HUES6 (cell line): Measurements from ENCODE around the gene ALDH1B1.
"Not testable (repeated sequence)": the region's sequence is repeated elsewhere in the genome, so short reads cannot be mapped to it uniquely, and the experiment has no call there.

ENCODE experiments used
- H3K27ac ChIP-seq: 2 replicates; pipeline ENCODE4 v1.7.0; 2013; ENCODE audit warnings: low read depth, mild to moderate bottlenecking, low read length, inconsistent platforms
- H3K27me3 ChIP-seq: 2 replicates; pipeline ENCODE4 v1.6.1; 2013; ENCODE audit warnings: low read length; ENCODE audit not compliant: control insufficient read depth, insufficient read depth
- H3K36me3 ChIP-seq: 2 replicates; pipeline ENCODE4 v1.6.1; 2013; ENCODE audit warnings: low read length; ENCODE audit not compliant: control insufficient read depth, insufficient read depth
- H3K4me1 ChIP-seq: 2 replicates; pipeline ENCODE4 v1.6.1; 2013; ENCODE audit warnings: low read length; ENCODE audit not compliant: control insufficient read depth, insufficient read depth
- H3K4me3 ChIP-seq: 2 replicates; pipeline ENCODE4 v1.5.1; 2013; ENCODE audit warnings: low read depth, low read length
- H3K9ac ChIP-seq: one replicate; pipeline ENCODE4 v1.6.1; 2013; ENCODE audit warnings: mild to moderate bottlenecking, low read length
- H3K9me3 ChIP-seq: 2 replicates; pipeline ENCODE4 v1.6.1; 2013; ENCODE audit warnings: low read depth, low read length; ENCODE audit not compliant: control insufficient read depth, insufficient read depth

The ALDH1B1 gene

DNA sequence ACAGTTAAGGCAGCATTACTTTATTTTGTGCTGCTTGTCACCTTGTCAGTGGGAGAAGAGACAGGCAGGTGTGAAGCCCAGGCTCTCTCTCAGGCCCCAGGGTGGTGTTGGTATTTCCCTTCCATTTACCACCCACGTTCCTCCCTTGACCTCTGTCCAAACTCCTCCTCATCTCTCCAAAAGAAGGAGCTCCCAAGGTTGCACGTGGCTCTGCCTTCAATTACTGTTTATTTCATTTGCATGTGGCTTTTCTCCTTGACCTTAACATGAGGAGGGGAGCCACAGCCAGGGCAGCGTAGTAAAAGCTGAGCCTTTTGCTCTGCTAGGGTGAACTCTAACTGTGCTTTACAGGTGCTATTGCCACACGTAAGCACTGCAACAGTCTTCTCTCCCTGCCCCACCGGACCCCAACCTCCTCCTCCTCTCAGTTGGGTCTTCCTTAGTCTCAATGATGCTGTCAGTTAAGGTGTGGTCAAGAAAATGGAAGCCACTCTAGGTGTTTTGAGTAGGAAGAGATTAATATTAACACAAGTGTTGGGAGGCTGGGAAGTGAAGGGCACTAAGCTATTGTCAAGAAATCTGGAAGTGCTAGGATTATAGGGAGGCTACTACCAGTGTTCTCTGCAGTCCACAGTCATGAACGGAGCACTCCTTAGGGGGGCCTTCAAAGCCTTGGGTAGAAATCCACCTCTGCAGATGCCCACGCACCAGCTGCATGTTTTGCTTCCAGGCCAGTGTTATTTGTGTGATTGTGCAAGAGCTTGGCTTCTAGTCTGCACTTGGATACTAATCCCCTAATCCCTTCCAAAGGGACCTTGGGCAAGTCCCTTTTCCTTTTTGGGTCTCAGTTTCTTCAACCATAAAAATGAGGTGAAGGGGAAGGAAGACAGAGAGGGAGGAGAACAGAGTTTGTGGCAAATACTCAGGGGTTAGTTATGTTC, 3.9 kb upstream of the ALDH1B1 start:
- Histone ChIP-seq H3K9me3 (peaks cover 13% of the 10 kb centered on the region; the same call in 1 of the 2 replicates), H3K27me3 (peaks cover 54% of the 10 kb centered on the region), H3K9ac (no peak overlapping the region), H3K36me3 (no peaks in the 10 kb centered on the region), H3K27ac (no peak overlapping the region), H3K4me1 (peaks cover 12% of the 10 kb centered on the region), H3K4me3 (no peak overlapping the region)

DNA sequence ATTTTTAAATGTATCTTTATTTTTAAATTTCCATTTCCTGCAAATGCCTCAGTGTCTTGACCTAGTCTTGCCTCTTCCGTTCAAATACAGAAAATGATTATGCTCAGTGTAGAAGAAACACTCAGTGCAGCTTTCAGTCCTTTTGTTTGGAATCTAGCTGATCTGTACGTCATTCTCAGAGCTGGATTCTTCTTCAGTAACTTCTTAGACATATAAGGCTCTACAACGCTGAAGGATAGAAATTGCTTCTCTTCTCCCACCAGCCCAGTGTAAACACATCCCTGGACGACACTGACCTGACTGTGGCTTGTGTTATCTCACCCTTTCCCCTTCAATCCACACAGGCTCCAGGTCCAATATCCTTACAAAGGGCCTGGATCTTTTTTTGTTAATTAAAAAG, 3.2 kb upstream of the ALDH1B1 start:
- H3K36me3 ChIP-seq: no peaks in the 10 kb centered on the region
- no peak overlapping the region for H3K9ac ChIP-seq
- H3K4me3 ChIP-seq: no peak overlapping the region
- H3K9me3 ChIP-seq: peaks cover 13% of the 10 kb centered on the region; the same call in 1 of the 2 replicates
- H3K27me3 ChIP-seq: peaks cover 53% of the 10 kb centered on the region
- H3K4me1 ChIP-seq: peaks cover 13% of the 10 kb centered on the region
- no peak overlapping the region for H3K27ac ChIP-seq

DNA sequence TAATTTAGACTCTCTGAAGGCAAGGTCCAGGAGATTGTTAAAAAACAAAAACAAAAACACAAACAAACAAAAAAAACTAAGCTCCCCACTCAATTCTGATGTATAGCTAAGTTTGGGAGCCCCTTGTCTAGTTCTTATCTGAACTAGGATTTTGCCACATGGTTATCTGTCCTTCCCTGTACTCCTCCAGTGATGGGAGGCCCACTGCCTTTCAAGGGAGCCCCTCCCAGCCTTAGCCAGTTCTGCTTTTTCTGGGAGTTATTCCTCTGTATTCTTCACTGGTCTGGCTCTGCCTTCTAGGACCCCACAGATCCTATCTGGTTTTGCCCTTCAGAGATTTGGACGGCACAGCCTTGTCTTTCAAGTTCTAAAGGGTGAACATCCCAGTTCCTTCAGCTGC, 2.1 kb upstream of the ALDH1B1 start:
- no peak overlapping the region for H3K27ac ChIP-seq

DNA sequence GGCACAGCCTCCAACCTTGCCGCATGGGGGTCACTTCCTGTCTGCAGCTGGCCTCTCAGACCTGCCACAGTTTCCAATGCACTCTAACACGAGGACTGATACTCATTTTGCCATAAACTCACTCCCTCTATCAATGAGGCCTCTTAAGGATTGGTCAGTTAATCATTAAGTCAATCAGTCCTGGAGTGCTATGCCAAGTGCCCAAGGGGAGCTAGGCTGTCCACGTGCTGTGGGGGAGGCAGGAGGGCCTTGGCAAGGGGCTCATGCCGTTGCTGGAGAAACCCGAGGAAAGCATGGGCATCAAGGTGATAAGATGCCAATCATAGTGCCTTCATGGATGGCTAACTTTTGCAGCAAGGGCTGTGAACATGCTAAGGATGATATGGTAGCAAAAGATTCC, 1.7 kb upstream of the ALDH1B1 start:
- Histone ChIP-seq H3K27me3 (peaks cover 38% of the 10 kb centered on the region), H3K9ac (no peak overlapping the region), H3K36me3 (peaks cover 8% of the 10 kb centered on the region), H3K27ac (no peak overlapping the region), H3K4me3 (no peak overlapping the region), H3K9me3 (no peaks in the 10 kb centered on the region), H3K4me1 (peaks cover 13% of the 10 kb centered on the region)

More for the DNA sequence above, 2.1 kb upstream of the ALDH1B1 start:
- Histone ChIP-seq H3K27me3 (peaks cover 42% of the 10 kb centered on the region), H3K4me1 (peaks cover 13% of the 10 kb centered on the region), H3K4me3 (no peak overlapping the region), H3K36me3 (0 out of 2 replicates have a peak, but pooled peaks cover 4% of the 10 kb centered on the region), H3K9ac (no peak overlapping the region), H3K9me3 (peaks cover 3% of the 10 kb centered on the region; the same call in 1 of the 2 replicates)

DNA sequence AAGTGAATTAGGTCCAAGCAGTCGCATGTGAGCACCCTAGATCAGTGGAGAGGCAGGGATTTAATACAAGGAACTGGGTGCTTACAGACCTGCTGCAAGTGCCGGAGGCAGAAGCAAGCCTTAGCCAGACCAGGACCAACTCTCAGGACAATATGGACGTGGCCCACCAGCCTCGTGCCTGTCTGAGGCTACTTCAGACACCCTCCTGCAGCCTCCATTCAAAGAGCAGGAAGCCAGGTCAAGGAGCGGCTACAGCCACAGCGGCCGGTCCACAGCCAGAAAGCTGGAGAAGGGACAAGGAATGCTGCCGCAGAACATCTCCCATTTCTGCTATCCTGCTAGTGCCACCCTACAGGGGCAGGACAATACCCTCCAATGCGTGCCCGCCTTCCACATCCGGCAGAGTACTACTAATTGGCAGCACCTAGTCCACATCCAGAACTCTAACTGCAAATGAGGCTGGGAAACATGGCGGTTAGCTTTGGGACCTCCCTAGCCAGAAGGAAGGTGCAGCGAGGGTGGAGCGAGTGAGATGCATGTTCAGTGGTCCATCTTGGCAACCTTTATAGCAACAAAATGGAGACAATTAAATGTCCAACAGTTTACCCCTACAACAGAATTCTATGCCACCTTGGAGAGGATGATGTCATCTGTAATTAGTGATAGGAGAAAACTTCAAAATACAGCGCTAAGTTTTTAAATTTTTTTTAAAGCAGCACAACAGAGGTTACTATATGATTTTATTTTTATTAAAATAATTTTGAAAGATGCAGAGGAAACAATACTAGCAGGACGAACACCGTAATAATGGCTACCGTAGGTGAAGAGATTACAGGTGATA, 1.0 kb upstream of the ALDH1B1 start:
- Histone ChIP-seq H3K36me3 (peaks cover 15% of the 10 kb centered on the region), H3K27ac (no peak overlapping the region), H3K9ac (no peak overlapping the region), H3K4me3 (peak overlapping the region; percentile 85), H3K9me3 (no peaks in the 10 kb centered on the region), H3K4me1 (peaks cover 13% of the 10 kb centered on the region), H3K27me3 (peaks cover 37% of the 10 kb centered on the region)

DNA sequence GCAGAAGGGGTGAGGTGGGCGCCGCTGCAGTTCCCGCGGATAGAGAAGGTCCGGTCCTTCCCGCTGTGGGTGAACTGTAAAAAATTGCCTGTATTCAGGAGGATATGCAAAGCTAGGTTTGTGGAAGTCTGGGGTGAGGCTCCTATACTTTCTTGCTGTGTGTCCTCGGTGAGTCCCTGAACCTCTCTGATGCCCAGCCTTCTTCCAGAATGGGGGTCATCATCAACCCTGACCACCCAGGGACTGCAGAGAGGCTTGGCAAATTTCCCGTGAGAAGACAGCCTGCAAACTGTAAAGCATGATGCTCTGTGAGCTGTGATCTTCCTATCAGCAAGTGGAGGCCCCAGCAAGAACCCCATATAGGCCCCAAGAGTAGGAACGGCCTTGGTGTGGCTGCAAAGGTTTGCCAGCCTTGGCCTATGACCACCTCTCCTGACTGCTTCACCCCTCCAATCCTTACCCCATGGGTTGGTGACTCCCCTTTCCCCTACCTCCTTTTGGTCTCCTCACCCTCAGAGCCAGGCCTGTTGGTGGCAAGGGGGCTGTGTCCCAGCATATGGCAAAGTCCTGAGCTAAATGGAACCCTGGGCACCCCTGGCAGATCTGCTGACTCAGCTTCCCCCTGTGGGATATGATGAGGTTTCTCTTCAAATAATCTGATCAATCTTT, 760 bp downstream of the ALDH1B1 start:
- Histone ChIP-seq H3K36me3 (peaks cover 30% of the 10 kb centered on the region), H3K9ac (peak overlapping the region; percentile 83), H3K9me3 (no peaks in the 10 kb centered on the region), H3K4me3 (peak overlapping the region; percentile 85), H3K27ac (peak overlapping the region; percentile 39), H3K4me1 (peaks cover 13% of the 10 kb centered on the region), H3K27me3 (peaks cover 23% of the 10 kb centered on the region)

DNA sequence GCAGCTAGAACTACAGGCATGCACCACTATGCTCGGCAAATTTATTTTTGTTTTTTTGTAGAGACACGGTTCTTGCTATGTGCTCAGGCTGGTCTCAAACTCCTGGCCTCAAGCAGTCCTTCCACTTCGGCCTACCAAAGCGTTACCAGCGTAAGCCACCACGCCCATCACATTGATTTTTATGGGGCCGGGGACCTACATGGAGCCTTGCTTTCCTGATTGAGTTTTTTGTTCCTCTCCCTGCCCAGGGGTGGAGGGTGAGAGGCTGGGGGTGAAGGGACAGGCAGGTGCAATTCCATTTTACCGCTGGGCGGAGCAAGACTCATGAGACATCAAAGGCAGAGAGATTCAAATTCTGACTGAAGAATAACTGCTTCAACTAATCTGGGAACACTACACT, 1.9 kb downstream of the ALDH1B1 start:
- Histone ChIP-seq H3K4me1 (peaks cover 13% of the 10 kb centered on the region), H3K9ac (no peak overlapping the region), H3K36me3 (peaks cover 35% of the 10 kb centered on the region), H3K4me3 (no peak overlapping the region), H3K27me3 (peaks cover 13% of the 10 kb centered on the region), H3K9me3 (no peaks in the 10 kb centered on the region), H3K27ac (no peak overlapping the region)

DNA sequence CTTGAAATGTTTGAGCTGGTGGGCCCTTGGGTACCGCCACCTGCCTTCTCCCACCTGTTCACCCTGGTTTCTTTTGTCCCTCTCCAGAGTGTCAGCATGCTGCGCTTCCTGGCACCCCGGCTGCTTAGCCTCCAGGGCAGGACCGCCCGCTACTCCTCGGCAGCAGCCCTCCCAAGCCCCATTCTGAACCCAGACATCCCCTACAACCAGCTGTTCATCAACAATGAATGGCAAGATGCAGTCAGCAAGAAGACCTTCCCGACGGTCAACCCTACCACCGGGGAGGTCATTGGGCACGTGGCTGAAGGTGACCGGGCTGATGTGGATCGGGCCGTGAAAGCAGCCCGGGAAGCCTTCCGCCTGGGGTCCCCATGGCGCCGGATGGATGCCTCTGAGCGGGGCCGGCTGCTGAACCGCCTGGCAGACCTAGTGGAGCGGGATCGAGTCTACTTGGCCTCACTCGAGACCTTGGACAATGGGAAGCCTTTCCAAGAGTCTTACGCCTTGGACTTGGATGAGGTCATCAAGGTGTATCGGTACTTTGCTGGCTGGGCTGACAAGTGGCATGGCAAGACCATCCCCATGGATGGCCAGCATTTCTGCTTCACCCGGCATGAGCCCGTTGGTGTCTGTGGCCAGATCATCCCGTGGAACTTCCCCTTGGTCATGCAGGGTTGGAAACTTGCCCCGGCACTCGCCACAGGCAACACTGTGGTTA, 3.3 kb downstream of the ALDH1B1 start:
- H3K4me3 ChIP-seq: no peak overlapping the region
- H3K9me3 ChIP-seq: no peaks in the 10 kb centered on the region
- peaks cover 10% of the 10 kb centered on the region for H3K27me3 ChIP-seq
- H3K36me3 ChIP-seq: peaks cover 35% of the 10 kb centered on the region
- H3K4me1 ChIP-seq: peaks cover 12% of the 10 kb centered on the region
- H3K27ac ChIP-seq: no peak overlapping the region
- H3K9ac ChIP-seq: no peak overlapping the region

DNA sequence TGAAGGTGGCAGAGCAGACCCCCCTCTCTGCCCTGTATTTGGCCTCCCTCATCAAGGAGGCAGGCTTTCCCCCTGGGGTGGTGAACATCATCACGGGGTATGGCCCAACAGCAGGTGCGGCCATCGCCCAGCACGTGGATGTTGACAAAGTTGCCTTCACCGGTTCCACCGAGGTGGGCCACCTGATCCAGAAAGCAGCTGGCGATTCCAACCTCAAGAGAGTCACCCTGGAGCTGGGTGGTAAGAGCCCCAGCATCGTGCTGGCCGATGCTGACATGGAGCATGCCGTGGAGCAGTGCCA, 3.8 kb downstream of the ALDH1B1 start:
- Histone ChIP-seq H3K9me3 (no peaks in the 10 kb centered on the region), H3K4me3 (no peak overlapping the region), H3K27me3 (peaks cover 4% of the 10 kb centered on the region), H3K4me1 (peaks cover 9% of the 10 kb centered on the region), H3K27ac (no peak overlapping the region), H3K9ac (no peak overlapping the region), H3K36me3 (peaks cover 35% of the 10 kb centered on the region)

DNA sequence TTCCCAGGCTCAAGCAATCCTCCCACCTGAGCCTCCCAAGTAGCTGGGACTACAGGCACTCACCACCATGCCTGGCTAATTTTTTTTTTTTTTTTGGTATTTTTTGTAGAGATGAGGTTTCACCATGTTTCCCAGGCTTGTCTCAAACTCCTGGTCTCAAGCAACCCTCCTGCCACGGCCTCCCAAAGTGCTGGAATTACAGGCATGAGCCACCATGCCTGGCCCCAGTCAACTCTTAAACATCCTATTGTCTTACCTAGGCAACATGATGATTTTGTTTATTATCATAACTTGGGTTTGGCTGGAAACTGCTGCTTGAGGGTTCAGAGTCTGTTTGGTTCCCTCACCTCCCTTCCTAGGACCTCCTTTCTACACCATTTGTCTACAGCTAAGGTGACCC, 6.7 kb downstream of the ALDH1B1 start:
- H3K9me3 ChIP-seq, H3K9ac ChIP-seq, H3K4me1 ChIP-seq, H3K4me3 ChIP-seq, H3K27me3 ChIP-seq, H3K27ac ChIP-seq: not testable (repeated sequence)
- H3K36me3 ChIP-seq: peaks cover 35% of the 10 kb centered on the region
